Panc1 (cell line): ENCODE measurements around the gene ZNF516. TPM values are rescaled to one million over a fixed set of nuclear protein-coding genes. Genes with fewer than 3 reads are reported as not detected.

Experiments used
- ATAC-seq: fragments of 200-7000 bp; cut with Tn5 transposase; 2 replicates; pipeline ENCODE4 v1.9.1; 2020; ENCODE audit warnings: mild to moderate bottlenecking, moderate library complexity
- BruUV-seq: library from RNA; stranded (reverse); fragments of 400-500 nt; replicated peaks from 2 replicates; lab custom pipeline; 2021; lab: Mats Ljungman, UMichigan
- CTCF ChIA-PET: fragments of 300-600 bp; sonication (Branson Sonifier 250); formaldehyde crosslinking; loops from one replicate; lab custom pipeline; 2022; ENCODE audit warnings: antibody characterized with exemption; lab: Charles Lee
- POLR2A ChIA-PET: fragments of 300-600 bp; sonication (Branson Sonifier 250); formaldehyde crosslinking; loops from one replicate; lab custom pipeline; 2022; ENCODE audit warnings: antibody characterized with exemption; lab: Charles Lee
- DNase-seq: peaks from one replicate; pipeline ENCODE4 v3.0.0-alpha.2; 2010; ENCODE audit warnings: low read depth, low spot score
- H3K27ac ChIP-seq: 2 replicates; pipeline ENCODE4 v1.5.1; 2011; ENCODE audit warnings: mild to moderate bottlenecking, low read length, inconsistent platforms
- H3K27me3 ChIP-seq: fragments of 200-500 bp; sonication (Bioruptor generic); 2 replicates; pipeline ENCODE4 v1.6.0; 2014; ENCODE audit warnings: low read length, inconsistent platforms; ENCODE audit not compliant: control insufficient read depth, insufficient read depth
- H3K36me3 ChIP-seq: fragments of 200-500 bp; sonication (Bioruptor generic); 2 replicates; pipeline ENCODE4 v1.5.1; 2014; ENCODE audit warnings: inconsistent platforms, mild to moderate bottlenecking, low read length, moderate library complexity; ENCODE audit not compliant: control insufficient read depth, insufficient read depth
- H3K4me1 ChIP-seq: 2 replicates; pipeline ENCODE4 v1.5.1; 2011; ENCODE audit warnings: inconsistent platforms, mild to moderate bottlenecking, low read length, moderate library complexity; ENCODE audit not compliant: control insufficient read depth, insufficient read depth
- H3K4me3 ChIP-seq, 2 experiments: 2 replicates each; pipeline ENCODE4 v1.5.1; 2011 to 2012; ENCODE audit warnings: low read depth in 2 of 2, low read length in 2 of 2, mild to moderate bottlenecking in 2 of 2, inconsistent platforms in 1 of 2, moderate library complexity in 1 of 2
- H3K9me3 ChIP-seq: fragments of 200-500 bp; sonication (Bioruptor generic); 2 replicates; pipeline ENCODE4 v1.5.1; 2014; ENCODE audit warnings: low read depth, mild to moderate bottlenecking, inconsistent platforms, low read length, moderate library complexity; ENCODE audit not compliant: control insufficient read depth, insufficient read depth
- POLR2AphosphoS5 ChIP-seq: IDR thresholded peaks from 2 replicates; pipeline ENCODE4 v1.6.1; 2012; ENCODE audit warnings: mild to moderate bottlenecking, low read depth, low read length, moderate library complexity
- SIN3A ChIP-seq: IDR thresholded peaks from 2 replicates; pipeline ENCODE4 v1.6.1; 2012; ENCODE audit warnings: low read depth, mild to moderate bottlenecking, low read length, moderate library complexity, borderline replicate concordance; ENCODE audit not compliant: insufficient read depth
- TCF7L2 ChIP-seq: IDR thresholded peaks from 2 replicates; pipeline ENCODE4 v1.6.1; 2011; ENCODE audit warnings: mild to moderate bottlenecking, low read depth, low read length, inconsistent platforms
- in situ Hi-C: cut with HindIII; loops from 2 replicates; pipeline ENCODE4 v1.10.0; 2016; ENCODE audit warnings: low sequenced_read_pairs, low pct_unique_long_range_greater_than_20kb
- intact Hi-C: fragments of 100-400 bp; cut with micrococcal nuclease; formaldehyde crosslinking; loops from one replicate; pipeline ENCODE4 v1.10.0; 2022; ENCODE audit not compliant: unreplicated experiment
- total RNA-seq: library from RNA; stranded (reverse); gene quantifications from one replicate; pipeline ENCODE4 v1.2.1, GENCODE V29; 2021; ENCODE audit not compliant: unreplicated experiment
- TF ChIP-seq, protein P1 (sequence below), 2 experiments: IDR thresholded peaks; 2 replicates each; pipeline ENCODE4 v1.6.1; 2011 to 2012; ENCODE audit warnings: low read depth in 2 of 2, control low read depth in 1 of 2, low read length in 1 of 2, mild to moderate bottlenecking in 1 of 2, moderate library complexity in 1 of 2; ENCODE audit not compliant: insufficient read depth in 1 of 2
- TF ChIP-seq, protein P2 (sequence below): fragments of 450-650 bp; IDR thresholded peaks from 2 replicates; pipeline ENCODE4 v1.5.1; 2017; ENCODE audit warnings: mild to moderate bottlenecking

Gene ZNF516
- total RNA-seq, 1 experiment from 2014 or later: 28.6 TPM

DNA sequence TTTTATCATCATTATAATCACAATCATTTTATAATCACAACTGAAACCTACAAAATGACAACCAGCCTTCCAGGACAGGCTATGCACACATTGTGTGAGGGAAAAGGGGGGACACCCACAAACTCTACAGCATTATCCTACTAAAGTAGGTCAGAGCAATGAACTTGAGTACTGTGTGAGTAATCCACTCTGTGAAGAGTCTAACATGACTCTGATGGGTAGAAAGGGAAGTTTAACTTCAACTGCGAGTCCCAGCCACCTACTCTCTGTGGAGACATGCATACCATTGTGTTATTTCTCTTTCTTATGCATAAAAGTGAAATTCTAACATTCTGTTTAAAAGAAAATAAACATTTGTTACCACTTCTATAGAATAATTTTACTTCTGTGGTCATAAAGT, 177.9 kb downstream of the ZNF516 start:
- in situ Hi-C loops: no loop called here
- ChIA-PET POLR2A (no interaction called here), CTCF (interaction anchor here (0.7 kb wide), 1 partner anchor 1337 kb away, joined by 3 read pairs; no protein-coding TSS in a partner anchor)
- no TSS peak for BruUV-seq
- Histone ChIP-seq H3K4me1 (no peaks in the 10 kb centered on the region), H3K27me3 (peaks cover 49% of the 10 kb centered on the region), H3K27ac (no peak overlapping the region), H3K36me3 (no peaks in the 10 kb centered on the region), H3K4me3 (no peak overlapping the region), H3K9me3 (no peaks in the 10 kb centered on the region)
- intact Hi-C loops: no loop called here
- TF ChIP-seq, protein P1, sequence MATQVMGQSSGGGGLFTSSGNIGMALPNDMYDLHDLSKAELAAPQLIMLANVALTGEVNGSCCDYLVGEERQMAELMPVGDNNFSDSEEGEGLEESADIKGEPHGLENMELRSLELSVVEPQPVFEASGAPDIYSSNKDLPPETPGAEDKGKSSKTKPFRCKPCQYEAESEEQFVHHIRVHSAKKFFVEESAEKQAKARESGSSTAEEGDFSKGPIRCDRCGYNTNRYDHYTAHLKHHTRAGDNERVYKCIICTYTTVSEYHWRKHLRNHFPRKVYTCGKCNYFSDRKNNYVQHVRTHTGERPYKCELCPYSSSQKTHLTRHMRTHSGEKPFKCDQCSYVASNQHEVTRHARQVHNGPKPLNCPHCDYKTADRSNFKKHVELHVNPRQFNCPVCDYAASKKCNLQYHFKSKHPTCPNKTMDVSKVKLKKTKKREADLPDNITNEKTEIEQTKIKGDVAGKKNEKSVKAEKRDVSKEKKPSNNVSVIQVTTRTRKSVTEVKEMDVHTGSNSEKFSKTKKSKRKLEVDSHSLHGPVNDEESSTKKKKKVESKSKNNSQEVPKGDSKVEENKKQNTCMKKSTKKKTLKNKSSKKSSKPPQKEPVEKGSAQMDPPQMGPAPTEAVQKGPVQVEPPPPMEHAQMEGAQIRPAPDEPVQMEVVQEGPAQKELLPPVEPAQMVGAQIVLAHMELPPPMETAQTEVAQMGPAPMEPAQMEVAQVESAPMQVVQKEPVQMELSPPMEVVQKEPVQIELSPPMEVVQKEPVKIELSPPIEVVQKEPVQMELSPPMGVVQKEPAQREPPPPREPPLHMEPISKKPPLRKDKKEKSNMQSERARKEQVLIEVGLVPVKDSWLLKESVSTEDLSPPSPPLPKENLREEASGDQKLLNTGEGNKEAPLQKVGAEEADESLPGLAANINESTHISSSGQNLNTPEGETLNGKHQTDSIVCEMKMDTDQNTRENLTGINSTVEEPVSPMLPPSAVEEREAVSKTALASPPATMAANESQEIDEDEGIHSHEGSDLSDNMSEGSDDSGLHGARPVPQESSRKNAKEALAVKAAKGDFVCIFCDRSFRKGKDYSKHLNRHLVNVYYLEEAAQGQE (IDR thresholded peaks at IDR 0.05; ENCODE audit: insufficient read depth in 1 of 2, low read depth in 2 of 2, low read length in 1 of 2): no peak
- TF ChIP-seq SIN3A: no peak
- TF ChIP-seq, protein P2, sequence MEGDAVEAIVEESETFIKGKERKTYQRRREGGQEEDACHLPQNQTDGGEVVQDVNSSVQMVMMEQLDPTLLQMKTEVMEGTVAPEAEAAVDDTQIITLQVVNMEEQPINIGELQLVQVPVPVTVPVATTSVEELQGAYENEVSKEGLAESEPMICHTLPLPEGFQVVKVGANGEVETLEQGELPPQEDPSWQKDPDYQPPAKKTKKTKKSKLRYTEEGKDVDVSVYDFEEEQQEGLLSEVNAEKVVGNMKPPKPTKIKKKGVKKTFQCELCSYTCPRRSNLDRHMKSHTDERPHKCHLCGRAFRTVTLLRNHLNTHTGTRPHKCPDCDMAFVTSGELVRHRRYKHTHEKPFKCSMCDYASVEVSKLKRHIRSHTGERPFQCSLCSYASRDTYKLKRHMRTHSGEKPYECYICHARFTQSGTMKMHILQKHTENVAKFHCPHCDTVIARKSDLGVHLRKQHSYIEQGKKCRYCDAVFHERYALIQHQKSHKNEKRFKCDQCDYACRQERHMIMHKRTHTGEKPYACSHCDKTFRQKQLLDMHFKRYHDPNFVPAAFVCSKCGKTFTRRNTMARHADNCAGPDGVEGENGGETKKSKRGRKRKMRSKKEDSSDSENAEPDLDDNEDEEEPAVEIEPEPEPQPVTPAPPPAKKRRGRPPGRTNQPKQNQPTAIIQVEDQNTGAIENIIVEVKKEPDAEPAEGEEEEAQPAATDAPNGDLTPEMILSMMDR: no peak
- no peak for TF ChIP-seq TCF7L2
- no peak for TF ChIP-seq POLR2AphosphoS5
- ATAC-seq (no peak), DNase-seq (no peak)

DNA sequence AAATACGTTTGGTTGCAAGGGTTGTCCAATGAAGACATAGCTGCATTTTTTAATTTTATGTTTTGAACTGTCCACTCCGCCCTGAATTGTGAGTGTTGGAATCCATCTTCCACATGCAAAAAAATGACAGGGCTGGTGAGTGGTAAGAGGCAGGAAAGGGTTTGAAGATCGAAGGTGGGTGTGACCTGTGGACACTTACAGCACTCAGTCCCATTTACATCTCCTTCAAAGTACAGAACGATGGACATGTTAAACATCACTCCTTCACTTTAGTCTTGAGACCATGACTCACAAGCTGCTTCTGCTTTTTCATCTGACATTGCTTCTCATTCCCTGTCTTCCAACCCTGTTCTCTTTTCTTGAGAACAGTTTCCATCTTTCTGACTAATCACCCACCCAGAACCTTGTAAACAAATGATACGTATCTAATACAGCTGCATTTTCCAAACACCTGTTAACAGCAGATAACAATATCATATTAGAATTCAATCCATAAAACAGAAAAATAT, 179.3 kb downstream of the ZNF516 start:
- no peak overlapping the region for H3K4me3 ChIP-seq
- H3K27me3 ChIP-seq: peaks cover 46% of the 10 kb centered on the region
- intact Hi-C loops (no loop called here), in situ Hi-C loops (no loop called here)
- no peaks in the 10 kb centered on the region for H3K36me3 ChIP-seq
- no peaks in the 10 kb centered on the region for H3K4me1 ChIP-seq
- no peak for DNase-seq
- TF ChIP-seq, protein P2: no peak
- TF ChIP-seq, protein P1 (IDR thresholded peaks at IDR 0.05; ENCODE audit: insufficient read depth in 1 of 2, low read depth in 2 of 2, low read length in 1 of 2): no peak
- no peak for TF ChIP-seq TCF7L2
- no peak for TF ChIP-seq POLR2AphosphoS5
- BruUV-seq: no TSS peak
- H3K27ac ChIP-seq: no peak overlapping the region
- ATAC-seq: no peak
- POLR2A ChIA-PET: interaction anchor here (0.6 kb wide), 1 partner anchor 360 kb away, joined by 3 read pairs; no protein-coding TSS in a partner anchor
- CTCF ChIA-PET: no interaction called here
- H3K9me3 ChIP-seq: no peaks in the 10 kb centered on the region
